NCI-H2171 treated with DMSO at 0.1 percent for 48 hours (cell line): ENCODE results near the gene ST8SIA4.
"Not testable (repeated sequence)": the region's sequence is repeated elsewhere in the genome, so short reads cannot be mapped to it uniquely, and the experiment has no call there.

Source experiments
- DNase-seq: peaks from one replicate; lab custom pipeline; 2025; lab: John Stamatoyannopoulos, UW

Gene ST8SIA4

DNA sequence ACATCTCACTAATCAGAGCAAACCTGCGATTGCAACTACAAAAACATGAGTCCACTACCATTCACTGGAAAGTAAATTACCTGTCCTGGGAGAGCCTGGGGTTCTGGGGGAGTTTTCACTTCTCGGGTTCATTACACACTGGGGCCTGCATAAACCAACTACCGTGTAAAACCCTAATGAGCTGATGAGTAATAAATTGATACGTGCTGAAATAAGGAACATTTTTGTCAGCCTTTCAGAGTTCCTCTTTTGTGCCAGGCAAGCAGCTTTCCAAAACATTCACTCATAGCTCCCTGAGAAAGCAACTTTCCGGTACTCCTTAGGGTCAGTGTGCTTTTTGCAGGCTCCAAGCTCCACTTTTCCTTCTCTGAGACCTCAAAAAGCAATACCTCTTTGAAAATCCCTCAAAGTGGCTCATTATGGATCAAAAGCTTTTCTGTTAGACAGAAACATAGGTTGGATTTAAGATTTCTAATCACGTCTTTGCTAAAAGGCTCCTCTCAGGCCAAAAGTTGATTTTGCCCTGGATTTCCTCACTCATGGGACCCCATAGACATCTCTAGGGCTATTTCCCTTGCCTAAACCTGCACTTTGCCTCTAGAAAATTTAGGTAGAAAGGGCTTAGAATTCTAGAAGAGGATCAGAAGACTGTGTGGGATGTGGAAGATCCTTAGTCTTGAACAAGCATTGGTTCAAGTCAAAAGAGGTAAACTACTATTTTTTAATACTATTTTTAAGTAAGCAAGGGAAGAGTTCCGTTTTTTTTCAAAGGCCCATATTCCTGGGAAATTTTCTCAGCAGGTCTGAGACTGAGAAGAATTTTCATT is 74.8 kb downstream of the ST8SIA4 start:
- DNase-seq: no peak

DNA sequence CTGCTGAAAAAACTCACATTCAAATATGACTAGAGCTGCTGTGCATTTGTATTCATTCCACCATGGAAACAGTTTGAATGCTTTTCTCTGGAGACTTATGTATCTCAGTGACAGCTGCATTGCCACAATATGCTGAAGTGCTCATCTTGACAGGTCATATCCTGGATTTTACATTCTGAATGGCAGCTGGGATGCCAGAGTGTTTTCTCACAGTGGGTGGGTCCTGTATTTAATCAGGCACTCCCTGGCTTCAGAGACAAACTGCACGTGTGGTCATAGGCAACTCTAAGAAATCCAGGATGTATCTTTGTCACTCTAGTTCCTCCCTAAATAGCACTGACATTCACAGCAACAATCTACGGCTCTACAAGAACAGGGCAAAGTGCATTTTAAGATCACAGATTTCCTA is 75.6 kb downstream of the ST8SIA4 start:
- DNase-seq: peak; percentile 33

DNA sequence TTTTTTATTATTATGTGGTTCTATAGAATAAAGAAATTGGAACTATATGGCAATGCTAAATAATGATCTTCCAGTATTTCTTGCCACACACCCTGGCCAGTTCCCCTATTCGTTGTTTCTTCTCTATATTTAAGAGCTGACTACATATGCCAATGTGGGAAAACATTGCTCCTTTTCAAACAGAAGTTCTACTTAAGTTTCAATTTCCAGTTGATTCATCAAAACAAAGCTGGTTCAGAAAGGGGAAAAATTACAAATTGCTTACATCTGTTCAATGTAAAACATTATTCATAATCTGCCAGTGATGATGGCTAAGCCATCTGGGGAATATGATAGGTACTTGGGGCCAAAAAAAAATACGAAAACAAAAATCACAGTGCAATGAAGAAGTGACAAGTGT is 76.9 kb downstream of the ST8SIA4 start:
- peak; percentile 33 for DNase-seq

DNA sequence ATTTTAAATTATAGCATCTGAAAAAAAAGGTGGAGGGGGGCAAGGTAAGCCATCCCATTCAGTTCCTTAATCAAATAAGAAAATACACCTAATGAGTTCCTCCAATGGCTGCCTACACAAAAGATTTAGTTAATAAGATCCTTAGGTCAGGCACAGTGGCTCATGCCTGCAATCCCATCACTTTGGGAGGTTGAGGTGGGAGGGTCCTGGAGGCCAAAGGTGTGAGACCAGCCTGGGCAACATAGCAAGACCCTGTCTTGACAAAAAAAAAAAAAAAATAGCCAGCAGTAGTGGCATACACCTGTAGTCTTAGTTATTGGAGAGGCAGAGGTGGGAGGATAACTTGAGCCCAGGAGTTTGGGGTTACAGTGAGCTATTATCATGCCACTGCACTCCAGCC is 78.4 kb downstream of the ST8SIA4 start:
- no peak for DNase-seq

DNA sequence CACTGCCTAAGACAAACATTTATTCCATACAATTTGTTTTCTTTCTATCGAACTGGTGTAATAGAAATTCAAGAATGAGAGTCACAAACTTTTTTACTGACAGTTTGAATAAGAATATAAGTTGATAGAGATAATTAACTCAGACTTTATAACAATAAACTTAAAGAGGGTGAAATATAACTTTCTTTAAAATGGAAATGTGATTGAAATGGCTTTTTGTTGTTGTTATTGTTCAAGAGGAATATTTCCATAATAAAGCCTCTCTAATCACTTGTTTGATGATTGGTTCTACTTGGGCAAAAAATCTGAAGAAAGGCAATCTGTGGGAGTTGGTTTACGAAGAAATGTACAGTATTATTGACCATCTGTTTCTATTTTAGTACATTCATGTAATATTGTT is 79.3 kb downstream of the ST8SIA4 start:
- no peak for DNase-seq

DNA sequence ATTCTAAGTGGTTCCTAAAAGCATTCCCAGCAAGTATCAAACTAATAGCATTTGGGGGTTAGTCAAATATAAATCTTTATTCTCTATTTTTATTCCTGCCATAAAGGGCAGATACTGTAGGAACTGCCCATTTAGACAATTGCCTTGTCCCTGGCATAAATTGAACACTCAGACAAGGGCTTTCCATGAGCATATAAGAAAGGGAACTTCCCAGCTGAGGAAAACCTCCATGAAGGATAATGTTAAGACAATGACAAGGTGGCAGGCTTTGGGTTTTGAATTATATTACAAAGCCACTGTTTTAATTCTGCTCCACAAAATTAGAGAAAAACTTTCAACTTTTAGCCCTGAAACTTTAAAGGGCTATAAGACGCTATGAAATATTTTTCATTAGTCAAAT is 81.3 kb downstream of the ST8SIA4 start:
- DNase-seq: no peak

DNA sequence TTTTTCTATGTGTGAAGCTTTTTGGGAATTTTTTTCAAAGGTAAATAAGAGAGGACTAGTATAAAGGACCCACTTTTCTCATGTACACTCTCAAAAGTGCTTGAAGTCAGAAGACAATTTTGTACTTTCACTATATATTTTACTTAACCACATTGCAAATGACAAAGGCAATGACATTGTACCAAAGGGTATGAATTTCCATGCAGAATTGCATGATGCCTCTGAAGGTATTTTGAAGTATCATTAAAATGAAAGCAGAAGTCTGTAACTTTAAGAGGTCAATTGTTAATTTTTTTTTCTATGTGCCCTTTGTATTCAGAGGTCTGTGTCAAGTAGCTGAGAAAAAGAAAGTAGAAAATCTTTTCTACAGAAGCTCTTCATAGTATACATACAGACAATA is 84.7 kb downstream of the ST8SIA4 start:
- DNase-seq: no peak

DNA sequence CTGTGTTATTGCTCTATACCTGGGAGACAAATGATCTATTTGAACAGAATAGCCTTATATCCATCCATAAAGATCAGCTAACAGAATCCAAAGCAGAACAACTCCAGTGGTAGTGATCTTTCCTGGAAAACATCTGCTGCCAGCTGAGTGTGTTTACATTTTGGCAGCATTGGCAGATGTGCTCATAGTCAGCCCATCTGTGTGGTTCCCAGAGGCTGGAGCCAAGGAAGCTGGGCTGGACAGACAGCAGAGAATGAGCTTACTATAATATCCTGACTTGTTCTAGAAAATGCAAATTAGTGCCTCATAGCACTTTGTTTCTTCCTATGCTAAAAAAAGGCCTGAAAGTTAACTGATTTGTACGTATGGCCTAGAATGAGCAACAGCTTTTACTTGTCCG is 99.7 kb downstream of the ST8SIA4 start:
- DNase-seq: peak; percentile 27

DNA sequence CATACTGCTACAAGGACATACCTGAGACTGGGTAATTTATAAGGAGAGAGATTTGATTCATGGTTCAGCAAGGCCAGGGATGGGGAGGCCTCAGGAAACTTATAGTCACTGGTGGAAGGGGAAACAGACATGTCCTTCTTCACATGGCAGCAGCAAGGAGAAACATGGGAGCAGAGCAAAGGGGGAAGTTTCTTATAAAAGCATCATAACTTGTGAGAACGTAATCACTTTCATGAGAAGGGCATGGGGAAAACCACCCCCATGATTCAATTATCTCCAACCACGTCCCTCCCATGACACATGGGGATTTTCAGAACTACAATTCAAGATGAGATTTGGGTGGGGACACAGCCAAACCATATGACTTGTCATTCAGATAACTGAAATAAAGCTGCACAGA is 100.9 kb downstream of the ST8SIA4 start:
- DNase-seq: no peak

DNA sequence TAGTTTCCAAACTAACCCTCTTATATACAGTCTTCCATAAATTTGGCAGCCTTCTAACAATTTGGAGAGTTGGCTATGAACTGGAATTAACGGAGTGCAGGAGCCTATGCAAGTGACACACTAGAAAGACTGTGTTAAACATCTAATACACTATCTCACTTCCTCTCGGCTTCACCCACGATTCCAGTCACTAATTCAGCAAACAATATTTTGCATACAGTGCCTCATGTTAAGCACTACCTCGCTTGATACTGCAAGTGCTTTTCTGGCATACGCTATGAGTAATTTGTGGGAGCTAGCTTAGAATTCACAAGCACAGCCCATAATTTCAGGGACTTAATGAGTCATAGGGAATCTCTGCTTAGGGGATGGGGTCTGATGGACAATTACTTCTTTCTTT is 102.5 kb downstream of the ST8SIA4 start:
- DNase-seq: no peak

DNA sequence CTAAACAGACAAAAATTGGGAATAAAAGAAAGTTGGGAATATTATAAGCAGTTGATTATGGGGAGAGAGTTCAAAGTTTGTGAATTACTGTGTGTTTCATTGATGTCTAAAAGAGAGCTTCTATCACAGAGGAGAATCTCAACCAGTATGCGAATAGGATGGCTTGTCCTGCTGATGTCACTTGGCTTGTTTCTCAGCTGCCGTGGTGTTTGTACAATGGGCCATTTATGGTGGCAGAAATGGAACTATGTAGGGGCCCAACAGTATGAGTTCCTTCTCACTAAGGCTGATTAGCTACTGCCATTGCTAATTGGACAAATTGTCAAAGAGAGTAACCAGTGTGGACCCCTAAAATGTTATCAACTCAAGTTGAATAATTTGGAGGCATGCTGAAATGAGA is 103.9 kb downstream of the ST8SIA4 start:
- DNase-seq: no peak

DNA sequence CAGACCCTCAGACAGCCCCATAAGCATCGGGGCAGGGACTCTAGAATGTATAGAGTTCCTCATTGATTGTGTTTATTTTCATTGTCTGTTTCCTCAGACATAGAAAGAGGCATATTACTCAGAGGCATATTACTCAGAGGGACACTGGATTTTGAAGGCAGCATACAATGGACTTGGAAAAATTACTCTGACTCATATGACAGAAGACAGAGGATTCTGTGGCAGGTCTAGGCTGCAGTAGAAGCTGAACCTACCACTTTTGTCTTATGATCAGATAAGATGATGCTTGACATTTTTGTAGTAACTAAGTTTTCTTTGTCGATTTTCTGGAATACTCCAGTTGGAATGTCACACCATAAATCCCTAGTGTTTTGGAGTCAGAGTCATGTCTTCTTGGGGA is 105.2 kb downstream of the ST8SIA4 start:
- no peak for DNase-seq

DNA sequence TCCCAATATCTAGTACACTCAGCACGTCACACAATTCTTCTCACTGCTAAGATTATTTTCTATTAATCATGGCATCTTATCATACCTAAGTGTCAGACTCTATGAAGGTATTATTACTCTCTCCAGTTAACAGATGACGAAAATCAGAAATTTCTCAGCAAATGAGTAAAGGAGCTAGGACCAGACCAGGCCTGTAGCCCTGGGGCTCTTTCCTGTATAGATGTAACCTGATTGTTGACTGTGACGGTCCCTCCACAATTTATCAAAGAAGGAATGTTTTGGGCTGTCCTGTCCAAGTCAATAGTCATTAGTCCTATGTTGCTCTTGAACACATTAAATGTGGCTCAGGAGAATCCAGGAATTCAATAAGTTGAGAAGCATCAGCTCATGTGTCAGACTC is 106.2 kb downstream of the ST8SIA4 start:
- DNase-seq: no peak

DNA sequence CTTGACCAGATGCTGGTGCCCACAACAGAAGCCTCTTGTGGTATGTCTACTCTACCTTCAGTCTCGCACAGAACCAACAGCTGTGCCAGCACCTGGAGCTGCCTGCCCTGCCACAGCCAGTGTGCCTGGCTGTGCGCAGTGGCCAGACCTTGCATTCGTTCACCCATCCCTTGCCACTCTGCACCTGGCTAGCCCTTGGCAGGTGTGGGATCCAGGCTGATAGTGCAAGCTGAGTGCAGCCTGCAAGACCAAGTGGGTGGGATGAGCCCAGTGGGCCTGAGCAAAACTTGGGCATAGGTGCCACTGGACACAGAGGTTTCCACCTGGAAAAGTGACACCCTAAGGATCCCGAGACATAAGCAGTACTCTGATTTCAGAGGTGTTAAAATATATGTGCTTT is 108.2 kb downstream of the ST8SIA4 start:
- DNase-seq: no peak

DNA sequence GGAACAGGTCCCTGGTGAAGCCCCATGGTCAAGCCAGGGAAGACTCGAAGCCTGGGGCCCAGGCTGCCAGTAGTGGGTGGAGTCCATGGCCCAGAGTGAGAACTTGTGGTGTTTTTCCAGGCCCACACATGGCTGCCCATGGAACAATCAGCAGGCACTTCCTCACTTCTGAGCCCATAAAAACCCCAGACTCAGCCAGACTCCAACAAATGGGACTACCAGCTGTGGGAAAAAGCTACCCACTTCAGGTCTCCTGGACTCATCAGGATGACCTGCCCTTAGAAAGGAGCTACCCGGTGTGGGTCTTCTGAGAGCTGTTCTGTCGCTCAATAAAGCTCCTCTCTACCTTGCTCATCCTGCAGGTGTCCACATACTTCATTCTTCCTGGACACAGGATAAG is 108.9 kb downstream of the ST8SIA4 start:
- DNase-seq: no peak

DNA sequence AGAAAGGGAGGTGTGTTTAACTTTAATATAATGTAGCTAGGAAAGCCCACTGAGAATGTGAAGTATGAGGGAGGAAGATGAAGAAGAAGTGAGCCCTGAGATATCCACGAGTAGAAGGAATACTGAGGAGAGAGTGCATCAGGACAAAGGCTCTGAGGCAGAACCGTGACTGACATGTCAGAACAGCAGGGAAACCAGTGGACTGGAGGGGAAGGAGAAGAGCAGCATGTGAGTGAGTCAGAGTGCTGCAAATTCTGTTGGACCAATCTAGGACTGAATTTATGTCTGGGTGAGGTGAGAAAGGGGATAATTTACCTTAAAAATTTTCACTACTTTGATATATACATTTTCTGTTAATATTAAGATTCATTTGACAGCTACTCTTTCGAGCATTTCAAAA is 110.3 kb downstream of the ST8SIA4 start:
- DNase-seq: no peak

DNA sequence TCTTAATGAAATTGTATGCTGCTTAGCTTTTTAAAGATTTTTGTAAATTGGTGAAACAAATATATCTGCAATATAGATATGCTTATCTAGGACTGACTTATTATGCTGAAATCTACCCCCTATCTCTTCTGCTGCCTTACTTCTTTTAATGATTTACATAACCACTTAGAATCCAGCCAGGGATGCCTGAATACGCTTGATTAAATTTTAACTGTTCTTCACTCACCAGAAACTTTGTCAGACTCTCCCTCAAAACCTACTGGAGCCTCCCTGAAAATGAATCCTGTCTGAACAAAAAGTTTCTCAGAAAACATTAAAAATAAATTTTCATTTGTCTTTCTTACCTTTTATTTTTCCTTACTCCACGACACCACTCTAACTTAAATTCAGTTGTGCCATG is 111.7 kb downstream of the ST8SIA4 start:
- DNase-seq: no peak

DNA sequence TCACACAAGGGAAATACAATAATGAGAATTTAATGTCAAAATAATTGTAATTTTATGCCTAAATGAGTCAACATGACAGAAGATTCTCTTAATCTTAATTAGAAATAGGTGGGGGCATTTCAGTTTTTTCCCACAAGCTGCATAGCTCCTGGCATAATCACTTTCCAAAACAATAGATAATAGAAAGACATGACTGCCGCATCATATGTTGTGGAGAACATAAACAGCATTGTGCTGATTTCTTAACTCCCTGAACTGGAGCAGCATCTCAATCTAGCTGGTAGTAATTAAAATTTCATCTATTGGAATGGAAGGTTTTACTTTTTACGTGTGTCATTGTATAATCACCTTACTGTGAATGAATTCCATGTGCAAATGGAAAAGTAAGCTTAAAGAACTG is 112.1 kb downstream of the ST8SIA4 start:
- no peak for DNase-seq

DNA sequence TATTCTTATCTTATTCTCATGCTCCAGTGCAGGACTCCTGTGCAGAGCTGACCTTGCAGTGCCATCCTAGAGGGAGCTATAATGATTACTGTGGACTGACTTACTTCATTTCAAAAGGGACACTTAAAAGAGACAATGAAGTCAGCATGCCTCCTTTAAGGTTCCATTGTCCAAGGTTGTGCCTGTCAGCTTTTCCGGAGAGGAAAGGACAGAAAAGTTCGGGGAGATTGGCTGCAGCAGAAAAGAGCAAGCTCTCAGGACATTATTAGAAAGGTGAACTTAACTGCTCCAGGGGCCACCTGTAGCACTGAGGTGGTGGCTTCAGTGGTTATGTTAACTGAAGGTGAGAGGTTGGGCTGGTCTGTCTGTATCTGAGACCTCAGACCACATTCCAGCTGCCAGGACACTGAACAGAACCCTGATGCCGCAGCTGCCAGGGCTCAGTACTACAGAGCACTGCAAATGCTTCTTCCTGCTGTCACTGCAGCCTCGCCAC is 112.9 kb downstream of the ST8SIA4 start:
- no peak for DNase-seq

DNA sequence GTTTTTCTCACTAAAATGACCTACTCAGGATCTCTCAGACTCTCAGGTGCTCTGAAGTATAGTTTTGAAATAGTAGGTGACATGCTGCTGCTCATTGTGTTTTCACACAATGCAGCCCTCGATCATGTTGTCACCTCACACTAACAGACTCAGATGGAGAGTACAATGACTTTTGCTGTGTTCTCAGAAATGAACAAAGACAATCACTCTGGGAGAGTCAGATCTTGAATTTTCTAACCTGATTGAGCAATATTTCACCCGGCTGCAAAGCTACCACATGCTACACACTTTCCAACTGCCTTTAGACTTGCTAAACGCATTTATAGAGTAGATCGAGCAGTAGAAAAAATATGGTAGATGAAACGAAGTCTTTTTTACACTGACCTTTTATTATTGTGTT is 113.4 kb downstream of the ST8SIA4 start:
- no peak for DNase-seq

DNA sequence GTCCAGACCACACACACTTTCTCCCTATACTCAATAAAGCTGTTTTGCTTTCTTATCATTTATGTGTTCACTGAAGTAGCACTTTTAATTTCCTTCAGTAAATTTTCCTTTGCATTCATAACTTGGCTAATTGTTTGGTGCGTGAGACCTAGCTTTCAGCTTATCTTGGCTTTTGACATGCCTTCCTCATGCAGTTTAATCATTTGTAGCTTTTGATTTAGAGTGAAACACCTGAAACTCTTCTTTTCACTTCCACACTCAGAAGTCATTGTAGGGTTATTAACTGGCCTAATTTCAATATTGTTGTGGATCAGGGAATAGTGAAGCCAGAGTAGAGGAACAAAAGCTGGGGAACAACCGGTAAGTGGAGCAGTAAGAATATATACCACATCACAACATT is 114.7 kb downstream of the ST8SIA4 start:
- no peak for DNase-seq

DNA sequence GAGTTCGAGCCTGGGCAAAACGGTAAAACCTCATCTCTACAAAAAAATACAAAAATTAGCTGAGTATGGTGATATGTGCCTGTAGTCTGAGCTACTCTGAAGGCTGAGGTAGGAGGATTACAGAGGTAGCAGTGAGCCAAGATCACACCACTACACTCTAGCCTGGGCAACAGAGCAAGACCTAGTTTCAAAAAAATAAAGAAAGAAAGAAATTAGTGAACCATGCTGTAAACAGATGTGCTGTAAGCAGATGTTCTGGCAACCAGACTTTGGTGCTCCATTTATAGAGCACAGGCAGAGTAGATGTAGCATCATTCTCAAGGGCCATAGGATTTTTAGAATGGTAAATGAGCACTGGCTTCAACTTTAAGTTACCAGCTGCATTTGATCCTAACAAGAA is 115.4 kb downstream of the ST8SIA4 start:
- DNase-seq: no peak

DNA sequence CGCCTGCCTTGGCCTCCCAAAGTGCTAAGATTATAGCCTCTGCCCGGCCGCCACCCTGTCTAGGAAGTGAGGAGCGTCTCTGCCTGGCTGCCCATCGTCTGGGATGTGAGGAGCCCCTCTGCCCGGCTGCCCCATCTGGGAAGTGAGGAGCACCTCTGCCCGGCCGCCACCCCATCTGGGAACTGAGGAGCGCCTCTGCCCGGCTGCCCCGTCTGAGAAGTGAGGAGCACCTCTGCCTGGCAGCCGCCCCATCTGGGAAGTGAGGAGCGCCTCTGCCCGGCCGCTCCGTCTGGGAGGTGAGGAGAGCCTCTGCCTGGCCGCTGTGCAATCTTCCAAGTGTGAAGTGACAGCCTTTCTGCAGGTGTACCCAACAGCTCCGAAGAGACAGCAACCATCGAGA is 117.5 kb downstream of the ST8SIA4 start:
- not testable (repeated sequence) for DNase-seq

DNA sequence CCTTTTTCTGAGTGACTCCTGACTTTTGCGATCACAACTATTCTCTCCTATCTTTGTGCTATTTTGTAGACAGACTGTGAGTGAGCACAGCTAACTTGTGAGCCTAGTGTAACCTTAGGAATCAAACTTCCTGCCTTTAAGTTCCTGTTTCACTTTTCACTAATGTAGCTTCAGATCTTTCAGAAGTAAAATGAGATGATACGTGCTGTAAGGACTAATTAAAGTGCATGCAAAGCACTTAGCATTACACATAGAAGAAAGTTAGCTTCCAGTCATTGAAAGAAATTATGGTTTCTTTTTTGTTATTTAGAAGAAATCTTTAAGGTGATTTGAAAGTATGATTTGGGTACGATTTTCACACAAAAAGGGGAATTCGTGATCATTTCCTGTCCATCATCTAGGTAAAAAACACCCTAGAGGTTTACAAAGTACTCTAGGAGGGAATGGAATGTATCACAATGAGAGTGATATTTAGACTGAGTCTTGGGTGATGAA is 122.7 kb downstream of the ST8SIA4 start:
- DNase-seq: no peak
